SH-SY5Y (cell line): ENCODE measurements around the gene CLCA4.

Experiments used
- GATA2 ChIP-seq: IDR thresholded peaks from 2 replicates; pipeline ENCODE4 v1.6.1; 2011; ENCODE audit warnings: mild to moderate bottlenecking, low read depth, low read length
- GATA3 ChIP-seq: IDR thresholded peaks from 2 replicates; pipeline ENCODE4 v1.6.1; 2011; ENCODE audit warnings: low read depth, mild to moderate bottlenecking, low read length, moderate library complexity

DNA sequence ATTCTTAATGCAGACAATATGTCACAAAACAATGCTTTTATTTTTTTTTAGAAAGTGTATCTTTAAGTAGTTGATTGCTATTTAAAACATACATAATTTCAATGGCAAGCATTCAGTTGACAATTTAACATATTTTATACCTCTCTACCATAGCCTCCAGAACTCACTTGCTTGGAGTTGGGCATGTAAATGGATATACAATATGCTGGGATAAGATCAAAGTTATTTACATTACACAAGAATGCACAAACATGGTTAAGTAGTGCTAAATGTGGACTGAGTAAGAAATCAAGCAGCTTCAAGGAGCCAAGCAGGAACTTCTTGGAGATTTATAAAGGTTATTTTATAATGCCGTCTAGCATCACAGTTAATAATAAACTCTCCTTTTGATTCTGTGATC is 17.0 kb downstream of the CLCA4 start:
- TF ChIP-seq GATA2 (no peak), GATA3 (no peak)
